CD14-positive monocyte (primary cell): Measurements from ENCODE around the gene COMMD8. TPM values are rescaled to one million over a fixed set of nuclear protein-coding genes. Genes with fewer than 3 reads are reported as not detected.

ENCODE experiments used
- DNase-seq, 3 donors: peaks; one replicate each; pipeline ENCODE4 v3.0.0-alpha.2; 2011 to 2022
- H2AFZ ChIP-seq: 2 replicates; pipeline ENCODE4 v1.6.0; 2012; ENCODE audit warnings: mild to moderate bottlenecking, low read depth, low read length, inconsistent platforms; ENCODE audit not compliant: insufficient read depth, poor library complexity, severe bottlenecking
- H3K27ac ChIP-seq, 2 donors: 1 replicate in 1 of 2; 2 replicates in 1 of 2; pipeline ENCODE4 v1.5.1; 2012 to 2013; ENCODE audit warnings: low read length in 2 of 2, control low read depth in 1 of 2, inconsistent platforms in 1 of 2, low read depth in 1 of 2, mild to moderate bottlenecking in 1 of 2
- H3K27me3 ChIP-seq, 2 donors: one replicate each; pipeline versions ENCODE4 v1.6.0 to v1.6.1; 2011 to 2013; ENCODE audit warnings: low read length in 2 of 2; ENCODE audit not compliant: control insufficient read depth in 2 of 2, insufficient read depth in 2 of 2
- H3K36me3 ChIP-seq, 2 donors: replicated peaks in 1 of 2; 1 replicate in 1 of 2; 2 replicates in 1 of 2; pipeline versions ENCODE4 v1.5.1 to v1.6.1; 2012 to 2013; ENCODE audit warnings: low read length in 2 of 2, control low read depth in 1 of 2, inconsistent platforms in 1 of 2, mild to moderate bottlenecking in 1 of 2; ENCODE audit not compliant: insufficient read depth in 2 of 2, control insufficient read depth in 1 of 2
- H3K4me1 ChIP-seq, 2 donors: 1 replicate in 1 of 2; 2 replicates in 1 of 2; pipeline versions ENCODE4 v1.5.1 to v1.6.1; 2012 to 2013; ENCODE audit warnings: low read length in 2 of 2, control low read depth in 1 of 2, inconsistent platforms in 1 of 2, mild to moderate bottlenecking in 1 of 2, moderate library complexity in 1 of 2; ENCODE audit not compliant: insufficient read depth in 2 of 2, control insufficient read depth in 1 of 2
- H3K4me2 ChIP-seq: replicated peaks from 2 replicates; pipeline ENCODE3; 2012; ENCODE audit warnings: low read length, moderate library complexity, mild to moderate bottlenecking; ENCODE audit not compliant: poor library complexity, severe bottlenecking; ENCODE audit errors: extremely low read depth
- H3K4me3 ChIP-seq, 3 experiments: fragments of 200-600 bp in 1 of 3; sonication (generic) in 1 of 3; replicated peaks in 1 of 3; 1 replicate in 2 of 3; 2 replicates in 1 of 3; pipeline ENCODE4 v1.5.1; 2011 to 2013; ENCODE audit warnings: low read length in 3 of 3, mild to moderate bottlenecking in 3 of 3, control low read depth in 2 of 3, low read depth in 2 of 3, inconsistent platforms in 1 of 3, moderate library complexity in 1 of 3
- H3K79me2 ChIP-seq: 2 replicates; pipeline ENCODE4 v1.6.0; 2012; ENCODE audit warnings: mild to moderate bottlenecking, control low read depth, inconsistent platforms, low read length, moderate library complexity; ENCODE audit not compliant: insufficient read depth
- H3K9ac ChIP-seq: 2 replicates; pipeline ENCODE4 v1.6.0; 2017; ENCODE audit warnings: low read length, mild to moderate bottlenecking; ENCODE audit not compliant: insufficient read depth, poor library complexity, severe bottlenecking
- H3K9me3 ChIP-seq, 2 donors: replicated peaks in 1 of 2; 1 replicate in 1 of 2; 2 replicates in 1 of 2; pipeline versions ENCODE4 v1.5.1 to v1.6.1; 2012 to 2013; ENCODE audit warnings: low read length in 2 of 2, control low read depth in 1 of 2; ENCODE audit not compliant: control insufficient read depth in 1 of 2, insufficient read depth in 1 of 2
- H4K20me1 ChIP-seq: 2 replicates; pipeline ENCODE4 v1.6.0; 2012; ENCODE audit warnings: mild to moderate bottlenecking, low read length, control low read depth, moderate library complexity; ENCODE audit not compliant: insufficient read depth
- H3K27ac Mint-ChIP-seq, 7 donors: one replicate each; pipeline ENCODE4 v1.8.0; 2020; ENCODE audit warnings: mild to moderate bottlenecking in 7 of 7, mixed read lengths in 7 of 7, moderate library complexity in 6 of 7, inconsistent platforms in 2 of 7
- H3K27me3 Mint-ChIP-seq, 3 donors: one replicate each; pipeline ENCODE4 v1.8.0; 2021 to 2022; ENCODE audit warnings: low read depth in 3 of 3, mild to moderate bottlenecking in 3 of 3, mixed read lengths in 3 of 3, moderate library complexity in 3 of 3, inconsistent platforms in 1 of 3
- H3K36me3 Mint-ChIP-seq, 2 donors: one replicate each; pipeline ENCODE4 v1.8.0; 2020; ENCODE audit warnings: mixed read lengths in 2 of 2, inconsistent platforms in 1 of 2, mild to moderate bottlenecking in 1 of 2
- H3K4me1 Mint-ChIP-seq: one replicate; pipeline ENCODE4 v1.8.0; 2020; ENCODE audit warnings: mild to moderate bottlenecking, mixed read lengths
- H3K4me3 Mint-ChIP-seq, 2 donors: one replicate each; pipeline ENCODE4 v1.8.0; 2020; ENCODE audit warnings: mild to moderate bottlenecking in 2 of 2, mixed read lengths in 2 of 2, moderate library complexity in 1 of 2
- H3K9me3 Mint-ChIP-seq, 7 donors: one replicate each; pipeline ENCODE4 v1.8.0; 2020 to 2022; ENCODE audit warnings: mixed read lengths in 7 of 7, mild to moderate bottlenecking in 6 of 7, moderate library complexity in 6 of 7, inconsistent platforms in 2 of 7
- WGBS: methylation state at CpG from one replicate; pipeline ENCODE4 v1.1.5; 2013; ENCODE audit warnings: missing lambda C conversion rate; ENCODE audit not compliant: insufficient coverage; 5-methylcytosine and 5-hydroxymethylcytosine counted together
- intact Hi-C, 2 donors: fragments of 100-400 bp; cut with micrococcal nuclease; formaldehyde crosslinking; loops; one replicate each; pipeline versions ENCODE4 v1.15.0 to v1.15.1; 2023
- polyA plus RNA-seq, 3 donors: library from polyadenylated mRNA; depleted of rRNA in 1 of 3; unstranded in 2 of 3; stranded (reverse) in 1 of 3; fragments of 300-500 nt in 2 of 3; fragments of >200 nt in 1 of 3; fragmentation: Illumina TruSeq in 2 of 3; gene quantifications; 1 replicate in 2 of 3; 2 replicates in 1 of 3; pipeline ENCODE4 v1.2.3, GENCODE V29; 2012 to 2021
- TF ChIP-seq, protein P1 (sequence below): fragments of 200-600 bp; IDR thresholded peaks from one replicate; pipeline ENCODE4 v1.8.0; 2022; ENCODE audit warnings: antibody characterized with exemption, mild to moderate bottlenecking

COMMD8 gene
- polyA plus RNA-seq, 3 donors = 11.5 to 90.8 (median 71.8) TPM

DNA sequence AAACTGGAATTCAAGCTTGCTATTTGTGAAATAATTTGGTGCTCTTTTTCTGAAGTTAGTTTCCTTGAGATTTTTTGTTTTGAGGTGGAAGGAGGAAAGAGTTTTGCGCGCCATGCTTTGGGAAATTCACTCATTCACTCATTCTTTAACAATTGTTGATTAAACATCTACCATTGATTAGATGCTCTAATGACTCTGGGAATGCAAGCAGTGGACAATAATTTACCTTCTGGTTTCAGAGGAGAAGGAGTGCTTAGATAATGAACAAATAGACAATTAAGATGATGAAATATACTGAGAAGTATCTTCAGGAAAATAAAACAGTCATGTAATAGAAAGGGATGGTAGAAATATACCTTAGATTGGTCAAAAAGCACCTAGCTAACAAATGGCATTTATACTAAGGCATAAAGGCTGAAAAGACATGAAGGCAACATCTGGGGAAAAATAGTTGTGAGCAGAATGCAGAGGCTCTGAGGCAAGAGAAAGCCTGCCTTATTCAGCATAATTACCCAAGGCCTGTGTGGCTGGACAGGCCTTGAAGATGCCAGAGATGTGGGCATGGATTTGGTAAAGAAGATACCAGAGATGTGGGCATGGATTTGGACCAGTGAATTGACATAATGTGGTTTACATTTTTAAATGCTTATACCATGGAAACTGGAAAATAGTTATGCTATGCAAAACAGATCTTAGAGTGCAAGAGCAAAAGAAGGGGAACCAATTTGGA lies 2.7 kb upstream of the COMMD8 start:
- Histone ChIP-seq H3K9me3 (no peaks in the 10 kb centered on the region), H3K4me2 (no peak overlapping the region), H3K27ac (peak overlapping the region in 1 of 2 donors; percentile 89), H3K4me1 (peaks cover 21 to 41% of the 10 kb centered on the region in 2 donors), H3K9ac (no peak overlapping the region), H3K4me3 (no peak overlapping the region), H2AFZ (no peak overlapping the region), H3K27me3 (no peaks in the 10 kb centered on the region), H3K79me2 (peaks cover 23% of the 10 kb centered on the region), H3K36me3 (no peaks in the 10 kb centered on the region), H4K20me1 (no peaks in the 10 kb centered on the region)
- no peak for DNase-seq
- Mint-ChIP-seq H3K4me1 (peaks cover 28% of the 10 kb centered on the region), H3K36me3 (no peaks in the 10 kb centered on the region), H3K9me3 (no peaks in the 10 kb centered on the region), H3K4me3 (no peak overlapping the region), H3K27me3 (no peaks in the 10 kb centered on the region), H3K27ac (peak overlapping the region in 2 of 7 donors; percentile 14 to 46)
- intact Hi-C loops = no loop called here
- TF ChIP-seq, protein P1, sequence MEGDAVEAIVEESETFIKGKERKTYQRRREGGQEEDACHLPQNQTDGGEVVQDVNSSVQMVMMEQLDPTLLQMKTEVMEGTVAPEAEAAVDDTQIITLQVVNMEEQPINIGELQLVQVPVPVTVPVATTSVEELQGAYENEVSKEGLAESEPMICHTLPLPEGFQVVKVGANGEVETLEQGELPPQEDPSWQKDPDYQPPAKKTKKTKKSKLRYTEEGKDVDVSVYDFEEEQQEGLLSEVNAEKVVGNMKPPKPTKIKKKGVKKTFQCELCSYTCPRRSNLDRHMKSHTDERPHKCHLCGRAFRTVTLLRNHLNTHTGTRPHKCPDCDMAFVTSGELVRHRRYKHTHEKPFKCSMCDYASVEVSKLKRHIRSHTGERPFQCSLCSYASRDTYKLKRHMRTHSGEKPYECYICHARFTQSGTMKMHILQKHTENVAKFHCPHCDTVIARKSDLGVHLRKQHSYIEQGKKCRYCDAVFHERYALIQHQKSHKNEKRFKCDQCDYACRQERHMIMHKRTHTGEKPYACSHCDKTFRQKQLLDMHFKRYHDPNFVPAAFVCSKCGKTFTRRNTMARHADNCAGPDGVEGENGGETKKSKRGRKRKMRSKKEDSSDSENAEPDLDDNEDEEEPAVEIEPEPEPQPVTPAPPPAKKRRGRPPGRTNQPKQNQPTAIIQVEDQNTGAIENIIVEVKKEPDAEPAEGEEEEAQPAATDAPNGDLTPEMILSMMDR = no peak
- no CpG with 5 or more reads among the region's 2 CpGs for WGBS

DNA sequence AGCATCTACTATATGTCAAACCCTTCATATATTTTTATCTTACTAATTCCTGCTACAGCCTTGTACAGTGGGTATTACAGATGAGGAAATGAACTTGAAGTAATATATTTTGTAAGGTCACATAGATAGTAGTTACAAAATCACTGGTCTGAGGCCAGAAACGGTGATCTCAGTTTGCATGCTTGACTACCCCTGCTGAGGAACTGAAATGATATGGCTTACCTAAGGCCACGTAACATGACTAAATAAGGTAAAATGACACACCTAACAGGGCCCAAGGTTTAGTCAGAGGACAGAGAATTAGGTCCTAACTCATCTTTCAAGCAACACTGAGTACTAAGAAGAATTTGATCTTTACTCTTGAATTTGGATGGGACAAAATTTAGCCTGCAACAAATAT lies 1.5 kb upstream of the COMMD8 start:
- H3K4me3 Mint-ChIP-seq = no peak overlapping the region
- intact Hi-C loops = no loop called here
- H3K27me3 ChIP-seq = no peaks in the 10 kb centered on the region

More for the DNA sequence above, 1.5 kb upstream of the COMMD8 start:
- peaks cover 23 to 49% of the 10 kb centered on the region in 2 donors for H3K4me1 ChIP-seq
- peak in 1 of 3 donors; percentile 34 for DNase-seq
- H3K27me3 Mint-ChIP-seq = no peaks in the 10 kb centered on the region
- WGBS = no CpG with 5 or more reads among the region's 2 CpGs
- H3K4me2 ChIP-seq = no peak overlapping the region
- no peak overlapping the region for H3K9ac ChIP-seq
- TF ChIP-seq, protein P1 = no peak
- H3K9me3 ChIP-seq = no peaks in the 10 kb centered on the region
- peaks cover 0 to 1% of the 10 kb centered on the region in 2 donors for H3K36me3 ChIP-seq
- peaks cover 37% of the 10 kb centered on the region for H3K4me1 Mint-ChIP-seq
- H3K79me2 ChIP-seq = peaks cover 34% of the 10 kb centered on the region
- peaks cover 0 to under 1% of the 10 kb centered on the region in 2 donors for H3K36me3 Mint-ChIP-seq
- no peak overlapping the region for H3K4me3 ChIP-seq
- peak overlapping the region in 4 of 7 donors; percentile 32 to 81 (median 52) for H3K27ac Mint-ChIP-seq
- no peaks in the 10 kb centered on the region for H3K9me3 Mint-ChIP-seq
- H4K20me1 ChIP-seq = peaks cover 5% of the 10 kb centered on the region
- peak overlapping the region in 1 of 2 donors; percentile 89 for H3K27ac ChIP-seq
- H2AFZ ChIP-seq = peak overlapping the region; percentile 1
